HCT116 (cell line): ENCODE data around the gene CDC42EP3. TPM values are rescaled to one million over a fixed set of nuclear protein-coding genes. Genes with fewer than 3 reads are reported as not detected.

ENCODE experiments used
- ATAC-seq: fragments of 200-7000 bp; cut with Tn5 transposase; 2 replicates; pipeline ENCODE4 v1.9.1; 2020; ENCODE audit warnings: mild to moderate bottlenecking, moderate library complexity
- BruUV-seq: library from RNA; stranded (reverse); fragments of 400-500 nt; replicated peaks from 2 replicates; lab custom pipeline; 2021; lab: Mats Ljungman, UMichigan
- CTCF ChIA-PET: fragments of 300-600 bp; sonication (Branson Sonifier 250); formaldehyde crosslinking; loops from one replicate; lab custom pipeline; 2021; ENCODE audit warnings: antibody characterized with exemption; lab: Charles Lee
- POLR2A ChIA-PET: fragments of 300-600, 350-600 bp; sonication (Branson Sonifier 250); formaldehyde crosslinking; loops from one replicate; lab custom pipeline; 2021; ENCODE audit warnings: antibody characterized with exemption; lab: Charles Lee
- RAD21 ChIA-PET, 2 experiments: fragments of 300-600 bp; sonication (Branson Sonifier 250); formaldehyde crosslinking; loops; one replicate each; lab custom pipeline; 2023; ENCODE audit warnings: low total read pairs in 2 of 2; ENCODE audit not compliant: uncharacterized antibody in 2 of 2, unreplicated experiment in 2 of 2, low non-redundant PET in 1 of 2; lab: Charles Lee
- DNase-seq: peaks from one replicate; pipeline ENCODE4 v3.0.0-alpha.2; 2010; ENCODE audit warnings: low read depth, low spot score
- H2AFZ ChIP-seq: fragments of 200-600 bp; shearing (Covaris generic), sonication (generic); 2 replicates; pipeline ENCODE4 v1.6.1; 2017; ENCODE audit warnings: low read depth, mixed run types, mixed read lengths, antibody characterized with exemption, low read length; ENCODE audit not compliant: poor library complexity, severe bottlenecking
- H3K27ac ChIP-seq: 2 replicates; pipeline ENCODE4 v1.5.1; 2012; ENCODE audit warnings: low read depth, low read length
- H3K27me3 ChIP-seq: fragments of 200-600 bp; sonication (generic); 2 replicates; pipeline ENCODE4 v1.6.1; 2016; ENCODE audit warnings: mixed run types, low read length, mixed read lengths; ENCODE audit not compliant: insufficient read depth
- H3K36me3 ChIP-seq, 2 experiments: fragments of 200-500 bp in 1 of 2; fragments of 200-600 bp in 1 of 2; sonication (Bioruptor generic) in 1 of 2; sonication (generic) in 1 of 2; 2 replicates each; pipeline versions ENCODE4 v1.5.1 to v1.6.1; 2014 to 2016; ENCODE audit warnings: low read length in 2 of 2, inconsistent platforms in 1 of 2, mixed read lengths in 1 of 2, mixed run types in 1 of 2; ENCODE audit not compliant: insufficient read depth in 2 of 2, control insufficient read depth in 1 of 2
- H3K4me1 ChIP-seq, 2 experiments: fragments of 200-600 bp in 1 of 2; sonication (generic) in 1 of 2; 2 replicates each; pipeline versions ENCODE4 v1.5.1 to v1.6.1; 2012 to 2017; ENCODE audit warnings: low read length in 2 of 2, inconsistent platforms in 1 of 2, mild to moderate bottlenecking in 1 of 2, mixed read lengths in 1 of 2, mixed run types in 1 of 2, moderate library complexity in 1 of 2; ENCODE audit not compliant: insufficient read depth in 2 of 2, control insufficient read depth in 1 of 2
- H3K4me2 ChIP-seq: fragments of 200-600 bp; sonication (generic); 2 replicates; pipeline ENCODE4 v1.6.1; 2017; ENCODE audit warnings: mixed run types, low read length, mixed read lengths
- H3K4me3 ChIP-seq, 2 experiments: fragments of 200-600 bp in 1 of 2; sonication (generic) in 1 of 2; replicated peaks in 1 of 2; 2 replicates each; pipeline ENCODE4 v1.5.1; 2011 to 2016; ENCODE audit warnings: low read length in 2 of 2, control low read depth in 1 of 2, low read depth in 1 of 2, mild to moderate bottlenecking in 1 of 2, mixed read lengths in 1 of 2, mixed run types in 1 of 2
- H3K79me2 ChIP-seq: fragments of 200-600 bp; sonication (generic); 2 replicates; pipeline ENCODE4 v1.6.1; 2017; ENCODE audit warnings: mild to moderate bottlenecking, mixed run types, low read length, moderate library complexity, mixed read lengths; ENCODE audit not compliant: insufficient read depth
- H3K9ac ChIP-seq: fragments of 200-600 bp; sonication (generic); 2 replicates; pipeline ENCODE4 v1.6.1; 2016; ENCODE audit warnings: low read length, mixed read lengths
- H3K9me2 ChIP-seq: fragments of 200-600 bp; sonication (generic), shearing (Covaris generic); 2 replicates; pipeline ENCODE4 v1.6.1; 2017; ENCODE audit warnings: mixed run types, mild to moderate bottlenecking, moderate library complexity; ENCODE audit not compliant: insufficient read depth
- H3K9me3 ChIP-seq, 2 experiments: fragments of 200-500 bp in 1 of 2; fragments of 200-600 bp in 1 of 2; sonication (Bioruptor generic) in 1 of 2; sonication (generic) in 1 of 2; 2 replicates each; pipeline ENCODE4 v1.6.1; 2014 to 2017; ENCODE audit warnings: low read length in 2 of 2, mixed read lengths in 2 of 2, inconsistent platforms in 1 of 2, low read depth in 1 of 2, mild to moderate bottlenecking in 1 of 2, mixed run types in 1 of 2, moderate library complexity in 1 of 2; ENCODE audit not compliant: control insufficient read depth in 1 of 2, insufficient read depth in 1 of 2
- H4K20me1 ChIP-seq: fragments of 200-600 bp; sonication (generic), shearing (Covaris generic); 2 replicates; pipeline ENCODE4 v1.6.1; 2017; ENCODE audit warnings: mixed run types, mild to moderate bottlenecking, moderate library complexity; ENCODE audit not compliant: insufficient read depth
- CBX3 ChIP-seq: IDR thresholded peaks from 2 replicates; pipeline ENCODE4 v1.6.1; 2012; ENCODE audit warnings: low read depth
- EGR1 ChIP-seq: IDR thresholded peaks from 2 replicates; pipeline ENCODE4 v1.6.1; 2012; ENCODE audit warnings: low read depth
- EZH2phosphoT487 ChIP-seq: fragments of 200-600 bp; IDR thresholded peaks from 2 replicates; pipeline ENCODE4 v1.6.1; 2018; ENCODE audit warnings: antibody characterized with exemption, borderline replicate concordance
- POLR2A ChIP-seq: IDR thresholded peaks from 2 replicates; pipeline ENCODE4 v1.7.0; 2011; ENCODE audit warnings: borderline replicate concordance; ENCODE audit not compliant: insufficient read depth, insufficient read length; ENCODE audit errors: extremely low read depth
- POLR2AphosphoS5 ChIP-seq: IDR thresholded peaks from 2 replicates; pipeline ENCODE4 v1.6.1; 2011; ENCODE audit warnings: mild to moderate bottlenecking, low read depth, low read length, moderate library complexity
- RAD21 ChIP-seq: IDR thresholded peaks from 2 replicates; pipeline ENCODE4 v1.6.1; 2012; ENCODE audit warnings: low read depth, mild to moderate bottlenecking
- SIN3A ChIP-seq: IDR thresholded peaks from 2 replicates; pipeline ENCODE4 v1.6.1; 2012; ENCODE audit warnings: low read depth
- TCF7L2 ChIP-seq: IDR thresholded peaks from 2 replicates; pipeline ENCODE4 v1.7.0; 2011; ENCODE audit warnings: borderline replicate concordance, inconsistent platforms; ENCODE audit not compliant: insufficient read depth, insufficient read length; ENCODE audit errors: extremely low read depth
- ZFX ChIP-seq: fragments of 450-650 bp; IDR thresholded peaks from 2 replicates; pipeline ENCODE4 v1.6.1; 2017
- ZNF274 ChIP-seq: fragments of 200-500 bp; sonication (Bioruptor generic); IDR thresholded peaks from 2 replicates; pipeline ENCODE4 v1.6.1; 2014; ENCODE audit warnings: mild to moderate bottlenecking, low read depth, low read length, inconsistent platforms
- intact Hi-C: fragments of 100-400 bp; cut with micrococcal nuclease; formaldehyde crosslinking; loops from 2 replicates; pipeline ENCODE4 v1.10.0; 2022
- total RNA-seq: library from RNA; stranded (reverse); gene quantifications from one replicate; pipeline ENCODE4 v1.2.1, GENCODE V29; 2021; ENCODE audit not compliant: unreplicated experiment
- TF ChIP-seq, protein P1 (sequence below): IDR thresholded peaks from 2 replicates; pipeline ENCODE4 v1.6.1; 2012; ENCODE audit warnings: low read depth

Gene CDC42EP3
- total RNA-seq, 1 experiment from 2014 or later, result 38.2 TPM

DNA sequence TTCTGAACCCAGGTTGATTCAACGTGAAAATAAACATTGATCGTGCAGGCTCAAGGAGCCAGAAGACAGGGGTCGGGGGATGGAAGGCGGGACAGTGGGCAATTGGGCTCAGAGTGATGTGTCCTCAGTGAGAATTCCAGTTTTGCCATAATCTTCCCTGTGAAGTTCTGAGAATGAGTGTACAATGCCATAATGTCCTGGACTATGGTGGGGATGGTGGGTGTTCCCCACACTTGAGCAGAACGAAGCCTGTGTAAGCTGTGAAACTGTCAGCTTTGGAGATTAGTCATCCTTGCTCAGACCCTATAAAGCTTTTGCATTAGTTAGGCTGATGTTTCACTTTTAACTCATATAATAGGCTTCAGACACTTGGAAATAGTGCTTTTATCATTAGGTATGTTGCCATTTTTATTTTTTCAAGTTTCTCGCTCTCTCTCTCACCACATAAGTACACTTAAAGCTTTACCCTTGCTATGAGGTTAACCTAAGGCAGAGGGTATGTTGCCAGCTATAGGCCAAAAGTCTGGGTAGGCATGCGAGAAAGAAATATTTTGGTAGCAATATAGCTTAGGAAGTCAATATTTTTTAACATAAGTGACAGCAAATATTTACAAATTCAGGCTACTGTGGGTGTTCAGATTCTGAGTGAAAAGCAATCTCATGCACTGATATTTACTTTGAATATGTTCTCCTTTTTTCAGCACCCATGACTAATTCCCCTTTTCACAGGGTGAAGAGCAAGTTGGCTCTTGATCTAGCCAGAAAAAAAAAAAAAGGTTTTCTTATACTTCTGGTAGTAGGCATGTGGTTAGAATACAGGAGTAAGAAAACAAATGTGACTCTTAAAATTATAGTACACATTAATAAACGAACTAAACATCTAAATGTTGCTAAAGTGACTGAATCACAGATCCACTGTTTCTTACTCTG lies 47.2 kb downstream of the CDC42EP3 start:
- no peaks in the 10 kb centered on the region for H3K79me2 ChIP-seq
- peaks cover 0 to 2% of the 10 kb centered on the region in 2 experiments; a peak in 2 of 4 replicates for H3K4me1 ChIP-seq
- no peak overlapping the region for H3K9ac ChIP-seq
- no peak overlapping the region for H3K4me2 ChIP-seq
- H3K36me3 ChIP-seq, result no peaks in the 10 kb centered on the region
- no TSS peak for BruUV-seq
- DNase-seq (no peak), ATAC-seq (no peak)
- RAD21 ChIA-PET, result no interaction called here
- H3K27me3 ChIP-seq, result no peaks in the 10 kb centered on the region
- no peaks in the 10 kb centered on the region for H3K9me3 ChIP-seq
- H3K27ac ChIP-seq, result no peak overlapping the region
- no peak overlapping the region for H3K4me3 ChIP-seq
- POLR2A ChIA-PET, result no interaction called here
- CTCF ChIA-PET, result no interaction called here
- no peaks in the 10 kb centered on the region for H4K20me1 ChIP-seq
- intact Hi-C loops, result no loop called here
- H3K9me2 ChIP-seq, result no peaks in the 10 kb centered on the region
- H2AFZ ChIP-seq, result no peak overlapping the region
- TF ChIP-seq RAD21, result no peak
- TF ChIP-seq ZNF274, result no peak
- TF ChIP-seq, protein P1, sequence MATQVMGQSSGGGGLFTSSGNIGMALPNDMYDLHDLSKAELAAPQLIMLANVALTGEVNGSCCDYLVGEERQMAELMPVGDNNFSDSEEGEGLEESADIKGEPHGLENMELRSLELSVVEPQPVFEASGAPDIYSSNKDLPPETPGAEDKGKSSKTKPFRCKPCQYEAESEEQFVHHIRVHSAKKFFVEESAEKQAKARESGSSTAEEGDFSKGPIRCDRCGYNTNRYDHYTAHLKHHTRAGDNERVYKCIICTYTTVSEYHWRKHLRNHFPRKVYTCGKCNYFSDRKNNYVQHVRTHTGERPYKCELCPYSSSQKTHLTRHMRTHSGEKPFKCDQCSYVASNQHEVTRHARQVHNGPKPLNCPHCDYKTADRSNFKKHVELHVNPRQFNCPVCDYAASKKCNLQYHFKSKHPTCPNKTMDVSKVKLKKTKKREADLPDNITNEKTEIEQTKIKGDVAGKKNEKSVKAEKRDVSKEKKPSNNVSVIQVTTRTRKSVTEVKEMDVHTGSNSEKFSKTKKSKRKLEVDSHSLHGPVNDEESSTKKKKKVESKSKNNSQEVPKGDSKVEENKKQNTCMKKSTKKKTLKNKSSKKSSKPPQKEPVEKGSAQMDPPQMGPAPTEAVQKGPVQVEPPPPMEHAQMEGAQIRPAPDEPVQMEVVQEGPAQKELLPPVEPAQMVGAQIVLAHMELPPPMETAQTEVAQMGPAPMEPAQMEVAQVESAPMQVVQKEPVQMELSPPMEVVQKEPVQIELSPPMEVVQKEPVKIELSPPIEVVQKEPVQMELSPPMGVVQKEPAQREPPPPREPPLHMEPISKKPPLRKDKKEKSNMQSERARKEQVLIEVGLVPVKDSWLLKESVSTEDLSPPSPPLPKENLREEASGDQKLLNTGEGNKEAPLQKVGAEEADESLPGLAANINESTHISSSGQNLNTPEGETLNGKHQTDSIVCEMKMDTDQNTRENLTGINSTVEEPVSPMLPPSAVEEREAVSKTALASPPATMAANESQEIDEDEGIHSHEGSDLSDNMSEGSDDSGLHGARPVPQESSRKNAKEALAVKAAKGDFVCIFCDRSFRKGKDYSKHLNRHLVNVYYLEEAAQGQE, result no peak
- TF ChIP-seq ZFX, result no peak
- TF ChIP-seq CBX3, result no peak
- TF ChIP-seq EZH2phosphoT487, result no peak
- TF ChIP-seq TCF7L2, result no peak
- TF ChIP-seq POLR2A, result no peak
- TF ChIP-seq POLR2AphosphoS5, result no peak
- no peak for TF ChIP-seq SIN3A
- no peak for TF ChIP-seq EGR1
